Breast epithelium (tissue), 3 donors: ENCODE measurements around the gene LIM2.

Source experiments
- CTCF ChIP-seq, 3 donors: fragments of 450-650 bp; IDR thresholded peaks; one replicate each; pipeline ENCODE4 v1.5.1; 2016 to 2017; ENCODE audit warnings: antibody characterized with exemption in 3 of 3, mild to moderate bottlenecking in 3 of 3, moderate library complexity in 3 of 3
- POLR2A ChIP-seq: fragments of 450-650 bp; IDR thresholded peaks from one replicate; pipeline ENCODE4 v1.6.1; 2016; ENCODE audit warnings: antibody characterized with exemption, mild to moderate bottlenecking, moderate library complexity

GRCh38 chr19:51339313-51339686 lies 48.5 kb downstream of the LIM2 start:
- no peak for TF ChIP-seq POLR2A
- no peak for TF ChIP-seq CTCF (IDR thresholded peaks at IDR 0.05)
